Measurements from ENCODE around the gene IDH3A. TPM values are rescaled to one million over a fixed set of nuclear protein-coding genes. Genes with fewer than 3 reads are reported as not detected.

Gene IDH3A
- total RNA-seq, 4 donors from 2014 or later: 102 to 175 (median 118) TPM

- TF ChIP-seq POLR2A (IDR thresholded peaks at IDR 0.05): peak in 1 of 2 donors; percentile 18
- TF ChIP-seq CTCF (IDR thresholded peaks at IDR 0.05): peak in 3 of 6 experiments; percentile 43 to 55 (median 48)
- Histone ChIP-seq H3K9me3 (no peaks in the 10 kb centered on the region), H3K4me3 (no peak overlapping the region), H3K4me1 (peaks cover 0 to 19% (median 0%) of the 10 kb centered on the region in 4 donors), H3K27me3 (no peaks in the 10 kb centered on the region), H3K36me3 (no peaks in the 10 kb centered on the region), H3K27ac (peak overlapping the region in 3 of 4 donors; percentile 54 to 82 (median 76))
- DNase-seq: peak in 1 of 3 donors; percentile 49
Observed at GRCh38 chr15:78140292-78140691, 8.9 kb upstream of the IDH3A start.

GRCh38 chr15:78142332-78142731, 6.8 kb upstream of the IDH3A start:
- Histone ChIP-seq H3K36me3 (no peaks in the 10 kb centered on the region), H3K9me3 (no peaks in the 10 kb centered on the region), H3K27ac (no peak overlapping the region), H3K27me3 (no peaks in the 10 kb centered on the region), H3K4me1 (peaks cover 0 to 15% (median 0%) of the 10 kb centered on the region in 4 donors), H3K4me3 (no peak overlapping the region)
- peak in 1 of 3 donors; percentile 27 for DNase-seq
- TF ChIP-seq CTCF (IDR thresholded peaks at IDR 0.05) (no peak), POLR2A (IDR thresholded peaks at IDR 0.05) (no peak)

- no peak overlapping the region for H3K27ac ChIP-seq
- no peak overlapping the region for H3K4me3 ChIP-seq
- H3K9me3 ChIP-seq: no peaks in the 10 kb centered on the region
- no peaks in the 10 kb centered on the region for H3K27me3 ChIP-seq
- H3K36me3 ChIP-seq: no peaks in the 10 kb centered on the region
- peak in 1 of 3 donors; percentile 40 for DNase-seq
- TF ChIP-seq POLR2A (IDR thresholded peaks at IDR 0.05): no peak
- no peak for TF ChIP-seq CTCF (IDR thresholded peaks at IDR 0.05)
- peaks cover 0 to 22% (median 2%) of the 10 kb centered on the region in 4 donors for H3K4me1 ChIP-seq
Observed at GRCh38 chr15:78146425-78147154, 2.6 kb upstream of the IDH3A start.

GRCh38 chr15:78147566-78147965, 1.6 kb upstream of the IDH3A start:
- H3K27ac ChIP-seq: no peak overlapping the region
- peaks cover 0 to 22% (median 2%) of the 10 kb centered on the region in 4 donors for H3K4me1 ChIP-seq
- no peaks in the 10 kb centered on the region for H3K9me3 ChIP-seq
- no peak overlapping the region for H3K4me3 ChIP-seq
- no peaks in the 10 kb centered on the region for H3K27me3 ChIP-seq
- peak in 1 of 3 donors; percentile 37 for DNase-seq
- no peak for TF ChIP-seq CTCF (IDR thresholded peaks at IDR 0.05)
- no peak for TF ChIP-seq POLR2A (IDR thresholded peaks at IDR 0.05)
- no peaks in the 10 kb centered on the region for H3K36me3 ChIP-seq

- peak overlapping the region; percentile 90 to 98 (median 93) for H3K4me3 ChIP-seq
Observed at GRCh38 chr15:78148392-78149067, 632 bp upstream of the IDH3A start.

More at GRCh38 chr15:78148392-78149067, 632 bp upstream of the IDH3A start:
- TF ChIP-seq CTCF (IDR thresholded peaks at IDR 0.05) (no peak), POLR2A (IDR thresholded peaks at IDR 0.05) (no peak)
- Histone ChIP-seq H3K4me1 (peaks cover 0 to 22% (median 2%) of the 10 kb centered on the region in 4 donors), H3K27me3 (no peaks in the 10 kb centered on the region), H3K9me3 (no peaks in the 10 kb centered on the region), H3K36me3 (no peaks in the 10 kb centered on the region), H3K27ac (peak overlapping the region; percentile 84 to 92 (median 92))
- DNase-seq: peak in 1 of 3 donors; percentile 44
